Hepatic stellate cell (primary cell): Measurements from ENCODE around the gene ZDHHC11.
"Not testable (repeated sequence)": the region's sequence is repeated elsewhere in the genome, so short reads cannot be mapped to it uniquely, and the experiment has no call there.

Experiments
- DNase-seq: peaks from one replicate; pipeline ENCODE4 v3.0.0; 2011; ENCODE audit warnings: low spot score

The ZDHHC11 gene

GRCh38 chr5:775961-776861 is 74.6 kb downstream of the ZDHHC11 start:
- no peak for DNase-seq

- DNase-seq, result not testable (repeated sequence)
Measured at GRCh38 chr5:775595-775960, 75.2 kb downstream of the ZDHHC11 start.

GRCh38 chr5:774854-775505 is 75.8 kb downstream of the ZDHHC11 start:
- not testable (repeated sequence) for DNase-seq

GRCh38 chr5:774304-774703 is 76.5 kb downstream of the ZDHHC11 start:
- not testable (repeated sequence) for DNase-seq

GRCh38 chr5:773517-774264 is 77.1 kb downstream of the ZDHHC11 start:
- DNase-seq, result no peak

GRCh38 chr5:772931-773330 is 77.9 kb downstream of the ZDHHC11 start:
- DNase-seq, result not testable (repeated sequence)

GRCh38 chr5:772547-772890 is 78.3 kb downstream of the ZDHHC11 start:
- not testable (repeated sequence) for DNase-seq

- not testable (repeated sequence) for DNase-seq
Measured at GRCh38 chr5:771841-772546, 78.8 kb downstream of the ZDHHC11 start.

- DNase-seq, result not testable (repeated sequence)
Measured at GRCh38 chr5:771087-771781, 79.6 kb downstream of the ZDHHC11 start.

- DNase-seq, result not testable (repeated sequence)
Measured at GRCh38 chr5:770585-770984, 80.2 kb downstream of the ZDHHC11 start.

- DNase-seq, result not testable (repeated sequence)
Measured at GRCh38 chr5:769485-770145, 81.2 kb downstream of the ZDHHC11 start.

- no peak for DNase-seq
Measured at GRCh38 chr5:766666-767431, 83.9 kb downstream of the ZDHHC11 start.

GRCh38 chr5:765948-766631 is 84.7 kb downstream of the ZDHHC11 start:
- DNase-seq, result no peak

GRCh38 chr5:763998-764781 is 86.6 kb downstream of the ZDHHC11 start:
- DNase-seq, result no peak

- no peak for DNase-seq
Measured at GRCh38 chr5:763397-763796, 87.4 kb downstream of the ZDHHC11 start.

GRCh38 chr5:762996-763395 is 87.8 kb downstream of the ZDHHC11 start:
- not testable (repeated sequence) for DNase-seq

GRCh38 chr5:761854-762710 is 88.7 kb downstream of the ZDHHC11 start:
- no peak for DNase-seq
